A549 (cell line): ENCODE measurements around the gene PRTFDC1.

ENCODE experiments used
- BHLHE40 ChIP-seq: IDR thresholded peaks from 2 replicates; pipeline ENCODE4 v1.6.1; 2012; ENCODE audit warnings: low read depth, low read length, inconsistent platforms
- CEBPB ChIP-seq, 2 experiments: fragments of >200 bp in 1 of 2; sonication (Bioruptor Twin) in 1 of 2; formaldehyde crosslinking in 1 of 2; IDR thresholded peaks; 2 replicates each; pipeline ENCODE4 v1.6.1; 2012 to 2016
- CTCF ChIP-seq: fragments of >200 bp; sonication (Bioruptor Twin); formaldehyde crosslinking; IDR thresholded peaks from 3 replicates; pipeline ENCODE4 v1.5.1; 2016
- EP300 ChIP-seq, 2 experiments: fragments of >200 bp; sonication (Bioruptor Twin); formaldehyde crosslinking; IDR thresholded peaks; 2 replicates in 1 of 2; 3 replicates in 1 of 2; pipeline ENCODE4 v1.6.1; 2016 to 2017
- MAX ChIP-seq: IDR thresholded peaks from 2 replicates; pipeline ENCODE4 v1.6.1; 2012
- MAZ ChIP-seq: fragments of 150-350 bp; IDR thresholded peaks from 2 replicates; pipeline ENCODE4 v1.6.1; 2014; ENCODE audit warnings: antibody characterized with exemption, low read depth, low read length, borderline replicate concordance
- MYC ChIP-seq: IDR thresholded peaks from 2 replicates; pipeline ENCODE4 v1.6.1; 2012; ENCODE audit warnings: mild to moderate bottlenecking, inconsistent platforms, low read length, improper control_type of control experiment, borderline replicate concordance
- NFE2L2 ChIP-seq: fragments of 150-350 bp; conservative IDR thresholded peaks from 2 replicates; pipeline ENCODE4 v1.6.1; 2014; ENCODE audit warnings: low read length
- POLR2A ChIP-seq: IDR thresholded peaks from 2 replicates; pipeline ENCODE4 v1.6.1; 2012; ENCODE audit warnings: mild to moderate bottlenecking, low read length
- RCOR1 ChIP-seq: fragments of 150-350 bp; IDR thresholded peaks from 2 replicates; pipeline ENCODE4 v1.6.1; 2014; ENCODE audit warnings: antibody characterized with exemption, low read length, low read depth
- SMC3 ChIP-seq: fragments of >200 bp; sonication (Bioruptor Twin); formaldehyde crosslinking; IDR thresholded peaks from 3 replicates; pipeline ENCODE4 v1.6.1; 2018; ENCODE audit warnings: inconsistent platforms

- TF ChIP-seq CTCF (no peak), SMC3 (no peak), EP300 (IDR thresholded peaks at IDR 0.05) (no peak), CEBPB (IDR thresholded peaks at IDR 0.05) (no peak), MAZ (no peak), NFE2L2 (no peak), MAX (no peak), POLR2A (no peak), RCOR1 (no peak), MYC (no peak), BHLHE40 (no peak)
Measured at GRCh38 chr10:24866604-24867583, 85.5 kb downstream of the PRTFDC1 start.
